Suprapubic skin (tissue), 4 donors: ENCODE data around the gene SLIT1.

Source experiments
- CTCF ChIP-seq, 2 donors: fragments of 200-600 bp in 1 of 2; fragments of 450-650 bp in 1 of 2; sonication (generic) in 1 of 2; IDR thresholded peaks; one replicate each; pipeline ENCODE4 v1.5.1; 2016 to 2019; ENCODE audit warnings: antibody characterized with exemption in 2 of 2, mild to moderate bottlenecking in 1 of 2, moderate library complexity in 1 of 2
- EP300 ChIP-seq: sonication (generic); formaldehyde crosslinking; IDR thresholded peaks from one replicate; pipeline ENCODE4 v1.6.1; 2017; ENCODE audit warnings: antibody characterized with exemption
- POLR2A ChIP-seq, 2 donors: fragments of 450-650 bp; IDR thresholded peaks; one replicate each; pipeline ENCODE4 v1.6.1; 2017; ENCODE audit warnings: antibody characterized with exemption in 2 of 2, mild to moderate bottlenecking in 2 of 2, moderate library complexity in 2 of 2
- POLR2AphosphoS5 ChIP-seq, 3 donors: sonication (generic); formaldehyde crosslinking; IDR thresholded peaks; one replicate each; pipeline ENCODE4 v1.6.1; 2017; ENCODE audit warnings: antibody characterized with exemption in 3 of 3

DNA sequence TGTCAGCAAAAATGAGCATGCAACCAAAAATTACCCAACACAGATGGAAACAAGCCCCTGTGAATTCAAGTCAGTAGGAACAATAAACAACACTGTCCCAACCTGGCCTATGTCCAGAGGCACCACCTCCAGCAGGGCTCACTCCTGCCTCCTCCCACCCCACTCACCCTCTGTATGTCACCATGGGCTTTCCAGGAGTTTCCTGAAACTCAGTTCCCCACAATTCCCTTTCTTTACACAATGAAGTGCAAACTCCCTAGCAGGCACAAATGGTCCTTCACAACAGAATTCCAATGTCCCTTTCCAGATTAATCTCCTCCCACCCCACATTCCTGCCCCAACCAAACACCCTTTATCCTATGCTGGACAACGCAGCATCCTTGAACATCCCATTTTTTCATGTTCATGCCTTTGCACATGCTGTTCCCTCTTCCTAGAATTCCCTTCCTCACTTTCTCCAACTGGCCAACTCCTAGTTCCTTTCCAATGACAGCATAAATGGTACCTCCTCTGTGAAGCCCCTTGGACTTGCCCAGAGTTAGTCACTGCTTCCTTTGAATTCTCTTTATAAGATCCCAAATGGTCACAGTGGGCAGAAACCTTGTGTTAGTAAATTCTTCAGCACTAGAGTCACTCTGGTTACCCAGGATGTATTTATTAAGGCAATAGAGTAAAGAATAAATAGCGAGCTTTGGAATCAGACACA lies 157.5 kb downstream of the SLIT1 start:
- TF ChIP-seq CTCF (IDR thresholded peaks at IDR 0.05) (no peak), POLR2A (IDR thresholded peaks at IDR 0.05) (no peak), POLR2AphosphoS5 (IDR thresholded peaks at IDR 0.05) (no peak), EP300 (no peak)
